GM21526 (cell line): ENCODE data around the gene NRIP1.

Experiments
- ATAC-seq: cut with Tn5 transposase; IDR thresholded peaks from one replicate; pipeline ENCODE4 v1.9.1; 2021; ENCODE audit warnings: moderate library complexity; ENCODE audit not compliant: unreplicated experiment, low FRiP score

NRIP1 gene

GRCh38 chr21:15064576-15065391, at the start of gene NRIP1:
TSS of gene NRIP1 (minus strand) at chr21:15065000. CDS start at chr21:14968192, 96,808 bp downstream.
- ATAC-seq = peak; percentile 76

- ATAC-seq = no peak
Observed at GRCh38 chr21:15112858-15113257, 48.1 kb upstream of the NRIP1 start.

GRCh38 chr21:15108801-15109200, 44.0 kb upstream of the NRIP1 start:
- no peak for ATAC-seq

GRCh38 chr21:15104470-15104869, 39.7 kb upstream of the NRIP1 start:
- ATAC-seq = no peak

GRCh38 chr21:15098908-15099307, 34.1 kb upstream of the NRIP1 start:
- no peak for ATAC-seq

- ATAC-seq = no peak
Observed at GRCh38 chr21:15098181-15098580, 33.4 kb upstream of the NRIP1 start.

GRCh38 chr21:15097580-15097979, 32.8 kb upstream of the NRIP1 start:
- no peak for ATAC-seq

GRCh38 chr21:15096146-15096545, 31.3 kb upstream of the NRIP1 start:
- ATAC-seq = no peak

- no peak for ATAC-seq
Observed at GRCh38 chr21:15095326-15095725, 30.5 kb upstream of the NRIP1 start.

- no peak for ATAC-seq
Observed at GRCh38 chr21:15094706-15095105, 29.9 kb upstream of the NRIP1 start.

- no peak for ATAC-seq
Observed at GRCh38 chr21:15093216-15093615, 28.4 kb upstream of the NRIP1 start.

GRCh38 chr21:15092745-15093144, 27.9 kb upstream of the NRIP1 start:
- no peak for ATAC-seq

- ATAC-seq = no peak
Observed at GRCh38 chr21:15090390-15090789, 25.6 kb upstream of the NRIP1 start.

- no peak for ATAC-seq
Observed at GRCh38 chr21:15088488-15088887, 23.7 kb upstream of the NRIP1 start.

GRCh38 chr21:15084668-15085067, 19.9 kb upstream of the NRIP1 start:
- ATAC-seq = no peak

GRCh38 chr21:15080526-15080925, 15.7 kb upstream of the NRIP1 start:
- ATAC-seq = no peak

GRCh38 chr21:15079269-15079668, 14.5 kb upstream of the NRIP1 start:
- no peak for ATAC-seq

GRCh38 chr21:15078180-15078579, 13.4 kb upstream of the NRIP1 start:
- ATAC-seq = no peak

- no peak for ATAC-seq
Observed at GRCh38 chr21:15077529-15078145, 12.8 kb upstream of the NRIP1 start.

- ATAC-seq = no peak
Observed at GRCh38 chr21:15076730-15077129, 11.9 kb upstream of the NRIP1 start.

- no peak for ATAC-seq
Observed at GRCh38 chr21:15071009-15071408, 6.2 kb upstream of the NRIP1 start.

- no peak for ATAC-seq
Observed at GRCh38 chr21:15066123-15066575, 1.3 kb upstream of the NRIP1 start.
